D721Med (cell line): ENCODE data around the gene REPS2.
A peak's percentile ranks its signal among the peaks of the same experiment; 100 is the strongest.

Experiments
- DNase-seq: peaks from one replicate; pipeline ENCODE4 v3.0.0; 2011; ENCODE audit warnings: low spot score; ENCODE audit not compliant: insufficient read length
- FAIRE-seq: peaks from 2 replicates; lab custom pipeline; 2011; peaks lifted over from hg19 to GRCh38; lab: Jason Lieb, UNC
- TF ChIP-seq, protein P1 (sequence below): IDR thresholded peaks from 2 replicates; pipeline ENCODE4 v1.5.1; 2012; ENCODE audit warnings: mild to moderate bottlenecking, control low read depth; ENCODE audit not compliant: insufficient read depth; ENCODE audit errors: missing control alignments

REPS2 gene

DNA sequence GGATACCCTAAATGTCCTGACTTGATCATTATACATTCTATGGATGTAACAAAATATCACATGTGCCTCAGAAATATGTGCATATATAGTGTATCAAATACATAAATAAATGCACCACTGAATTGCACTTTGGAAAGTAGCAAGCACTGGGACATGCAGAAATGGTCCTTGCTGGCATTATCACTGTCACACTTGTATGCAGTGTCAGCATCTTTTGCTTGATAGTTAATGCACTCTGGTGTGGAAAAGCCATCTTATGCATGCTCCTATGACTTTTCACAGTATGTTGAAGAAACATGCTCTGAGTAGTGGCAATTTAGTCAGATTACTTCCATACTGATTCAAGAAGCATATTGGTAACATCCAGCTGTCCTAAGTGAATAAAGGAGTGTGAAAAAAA lies 27.5 kb upstream of the REPS2 start:
- DNase-seq, result no peak
- FAIRE-seq, result no peak
- TF ChIP-seq, protein P1, sequence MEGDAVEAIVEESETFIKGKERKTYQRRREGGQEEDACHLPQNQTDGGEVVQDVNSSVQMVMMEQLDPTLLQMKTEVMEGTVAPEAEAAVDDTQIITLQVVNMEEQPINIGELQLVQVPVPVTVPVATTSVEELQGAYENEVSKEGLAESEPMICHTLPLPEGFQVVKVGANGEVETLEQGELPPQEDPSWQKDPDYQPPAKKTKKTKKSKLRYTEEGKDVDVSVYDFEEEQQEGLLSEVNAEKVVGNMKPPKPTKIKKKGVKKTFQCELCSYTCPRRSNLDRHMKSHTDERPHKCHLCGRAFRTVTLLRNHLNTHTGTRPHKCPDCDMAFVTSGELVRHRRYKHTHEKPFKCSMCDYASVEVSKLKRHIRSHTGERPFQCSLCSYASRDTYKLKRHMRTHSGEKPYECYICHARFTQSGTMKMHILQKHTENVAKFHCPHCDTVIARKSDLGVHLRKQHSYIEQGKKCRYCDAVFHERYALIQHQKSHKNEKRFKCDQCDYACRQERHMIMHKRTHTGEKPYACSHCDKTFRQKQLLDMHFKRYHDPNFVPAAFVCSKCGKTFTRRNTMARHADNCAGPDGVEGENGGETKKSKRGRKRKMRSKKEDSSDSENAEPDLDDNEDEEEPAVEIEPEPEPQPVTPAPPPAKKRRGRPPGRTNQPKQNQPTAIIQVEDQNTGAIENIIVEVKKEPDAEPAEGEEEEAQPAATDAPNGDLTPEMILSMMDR, result no peak

DNA sequence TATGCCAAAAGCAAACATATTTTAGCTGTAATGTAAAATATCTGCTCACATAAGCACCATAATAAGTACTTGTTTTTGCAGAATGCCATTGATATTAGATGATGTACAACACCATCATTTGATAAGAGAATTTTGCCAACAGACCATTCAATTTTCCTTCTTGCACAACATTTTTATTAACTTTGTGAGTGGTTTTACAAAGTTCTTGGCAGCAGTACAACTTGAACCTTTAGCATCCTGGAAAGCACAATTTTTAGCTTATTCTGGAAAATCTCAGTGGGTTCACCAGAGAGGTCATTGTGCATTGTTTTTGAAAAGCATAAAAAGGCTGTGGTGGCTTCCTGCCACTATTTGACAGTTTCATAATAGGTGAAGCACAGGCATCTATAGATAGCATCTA lies 26.4 kb upstream of the REPS2 start:
- TF ChIP-seq, protein P1, result no peak
- no peak for DNase-seq
- no peak for FAIRE-seq

DNA sequence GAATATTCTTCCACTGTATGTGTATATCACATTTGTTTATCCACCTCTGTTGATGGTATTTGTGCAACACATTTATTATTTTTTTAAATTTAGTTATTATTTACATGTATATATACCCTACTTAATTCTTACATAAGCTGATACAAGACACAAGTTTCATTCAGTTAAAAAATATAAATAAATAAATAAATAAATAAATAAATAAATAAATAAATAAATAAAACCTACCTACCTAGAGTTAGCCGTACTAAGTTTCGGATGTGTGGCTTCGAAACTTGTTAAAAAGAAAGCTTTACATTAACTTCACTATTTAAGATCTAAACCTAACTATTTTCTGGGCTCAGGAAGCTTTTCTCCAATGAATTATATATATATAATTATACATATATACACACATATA lies 23.3 kb upstream of the REPS2 start:
- DNase-seq, result no peak
- no peak for FAIRE-seq
- TF ChIP-seq, protein P1, result no peak

DNA sequence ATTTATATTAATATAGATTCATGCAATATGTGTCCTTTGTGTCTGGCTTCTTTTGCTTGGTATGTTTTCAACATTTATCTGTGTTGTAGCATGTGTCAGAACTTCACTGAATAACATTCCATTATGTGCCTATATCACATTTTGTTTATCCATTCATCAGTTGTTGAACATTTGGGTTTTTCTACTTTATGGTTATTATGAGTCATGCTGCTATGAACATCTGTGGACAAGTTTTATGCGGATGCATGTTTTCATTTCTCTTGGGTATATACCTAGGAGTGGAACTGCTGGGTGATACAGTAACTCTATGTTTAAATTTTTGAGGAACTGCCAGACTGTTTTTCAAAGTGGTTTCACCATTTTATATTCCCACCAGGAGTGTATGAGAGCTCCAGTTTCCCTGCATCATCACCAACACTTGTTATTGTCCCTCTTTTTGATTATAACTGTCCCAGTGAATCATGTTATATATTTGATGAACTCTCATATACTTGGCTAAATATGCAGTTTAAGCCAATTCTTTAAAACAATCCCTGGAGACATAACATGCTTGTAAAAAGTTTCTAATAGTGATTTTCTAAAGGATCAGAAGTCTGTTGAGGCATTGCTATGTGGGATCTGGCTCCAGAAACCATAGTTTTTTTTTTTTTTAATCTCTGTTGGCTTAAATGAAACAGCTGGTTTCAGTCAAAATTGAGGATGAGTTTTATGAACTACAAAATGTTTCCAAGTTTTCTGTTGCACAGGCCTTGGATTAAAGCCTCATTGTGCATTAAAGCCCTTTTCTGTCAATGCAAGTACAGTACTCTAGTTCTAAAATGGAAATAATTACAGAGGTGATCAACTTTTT lies 21.6 kb upstream of the REPS2 start:
- TF ChIP-seq, protein P1, result no peak
- DNase-seq (no peak), FAIRE-seq (peak; percentile 29)

DNA sequence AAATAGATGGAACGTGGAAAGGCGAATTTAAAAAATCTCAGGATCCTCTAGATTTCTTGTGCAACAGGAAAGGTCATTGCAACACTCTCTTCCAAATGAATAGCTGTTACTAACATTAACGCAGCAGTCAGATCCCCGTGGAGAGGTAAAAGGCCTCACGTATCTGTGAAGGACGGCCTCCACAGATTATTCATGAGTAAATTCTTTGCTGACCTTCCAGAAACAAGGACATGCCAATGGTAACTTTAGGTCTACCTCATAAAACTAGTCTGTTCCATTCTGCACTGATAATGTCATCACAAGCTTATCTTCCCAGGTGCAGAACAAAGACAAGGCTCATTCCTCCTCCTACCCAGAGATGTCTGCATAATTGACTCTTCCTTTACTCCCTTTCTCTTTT lies 16.1 kb upstream of the REPS2 start:
- DNase-seq (no peak), FAIRE-seq (no peak)
- TF ChIP-seq, protein P1, result no peak

DNA sequence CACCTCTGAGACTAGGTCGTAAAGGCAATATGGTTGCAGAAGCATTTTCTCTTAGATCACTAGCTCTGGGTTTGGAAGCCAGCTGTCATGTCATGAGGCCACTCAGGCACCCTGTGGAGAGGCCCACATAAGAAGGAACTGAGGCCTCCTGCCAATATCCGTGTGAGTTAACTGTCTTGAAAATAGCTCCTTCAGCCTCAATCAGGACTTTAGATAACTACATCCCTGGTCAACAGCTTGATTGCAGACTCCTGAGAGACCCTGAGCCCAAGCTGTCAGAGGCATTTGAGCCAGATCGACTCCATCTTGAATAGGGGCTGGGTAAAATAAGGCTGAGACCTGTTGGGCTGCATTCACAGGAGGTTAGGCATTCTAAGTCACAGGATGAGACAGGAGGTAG lies 15.1 kb upstream of the REPS2 start:
- DNase-seq, result no peak
- TF ChIP-seq, protein P1, result no peak
- no peak for FAIRE-seq

DNA sequence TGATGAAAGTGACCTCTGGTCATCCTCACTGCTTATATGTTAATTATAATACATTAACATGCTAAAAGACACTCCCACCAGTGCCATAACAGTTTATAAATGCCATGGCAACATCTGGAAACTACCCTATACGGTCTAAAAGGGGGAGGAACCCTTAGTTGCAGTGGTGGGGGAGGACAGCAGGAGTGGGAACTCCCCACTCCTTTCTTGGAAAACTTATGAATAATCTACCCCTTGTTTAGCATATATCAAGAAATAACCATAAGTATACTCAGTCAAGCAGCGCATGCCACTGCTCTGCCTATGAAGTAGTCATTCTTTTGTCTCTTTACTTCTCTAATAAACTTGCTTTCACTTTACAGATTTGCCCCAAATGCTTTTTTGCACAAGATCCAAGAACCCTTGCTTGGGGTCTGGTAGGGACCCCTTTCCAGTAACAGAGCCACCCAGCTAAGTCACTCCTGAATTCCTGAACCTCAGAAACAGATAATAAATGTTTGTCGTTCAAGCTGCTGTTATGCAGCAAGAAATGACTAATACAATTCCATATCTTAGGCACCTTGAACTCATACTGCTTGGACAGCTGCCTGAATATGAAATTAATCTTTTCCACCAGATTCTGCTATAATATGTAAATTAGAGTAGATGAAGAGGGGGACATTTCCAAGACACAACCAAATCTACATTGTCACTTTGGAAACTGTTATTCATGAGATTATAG lies 14.4 kb upstream of the REPS2 start:
- no peak for FAIRE-seq
- no peak for DNase-seq
- TF ChIP-seq, protein P1, result no peak
